GM08714 (cell line): ENCODE measurements around the gene SPATA3.

Source experiments
- H3K4me3 ChIP-seq: fragments of 200-500 bp; sonication (Bioruptor generic); 2 replicates; pipeline ENCODE4 v1.5.1; 2014; ENCODE audit warnings: mild to moderate bottlenecking, low read length, inconsistent platforms
- ZNF274 ChIP-seq: IDR thresholded peaks from 2 replicates; pipeline ENCODE4 v1.6.1; 2012; ENCODE audit warnings: mild to moderate bottlenecking, low read depth, low read length

The SPATA3 gene

DNA sequence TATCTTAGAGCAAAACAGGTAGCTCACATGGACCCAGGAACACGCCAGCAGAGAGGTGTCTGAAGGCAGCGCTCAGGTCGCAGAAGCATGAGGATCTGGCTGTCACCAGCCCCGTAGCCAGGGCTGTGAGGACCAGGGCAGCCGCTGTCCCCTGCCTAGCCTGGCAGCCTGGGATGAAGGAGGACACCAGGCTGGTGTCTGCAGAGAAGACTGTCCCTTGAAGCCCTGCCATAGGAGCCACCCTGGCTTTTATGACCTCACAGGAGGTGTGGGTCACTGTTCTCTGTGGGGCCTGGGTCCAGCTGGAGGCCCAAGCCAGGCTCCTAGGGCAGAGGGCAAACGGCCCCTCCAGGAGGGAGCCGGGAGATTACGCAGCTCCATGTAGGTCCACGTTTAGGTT, at the start of gene SPATA3:
SPATA3 (plus strand) TSS at position 301 of the 400 bp plus-strand sequence. CDS start 113 bp downstream, outside the sequence.
- no peak for TF ChIP-seq ZNF274
- no peak within 1 kb of the TSS for H3K4me3 ChIP-seq

DNA sequence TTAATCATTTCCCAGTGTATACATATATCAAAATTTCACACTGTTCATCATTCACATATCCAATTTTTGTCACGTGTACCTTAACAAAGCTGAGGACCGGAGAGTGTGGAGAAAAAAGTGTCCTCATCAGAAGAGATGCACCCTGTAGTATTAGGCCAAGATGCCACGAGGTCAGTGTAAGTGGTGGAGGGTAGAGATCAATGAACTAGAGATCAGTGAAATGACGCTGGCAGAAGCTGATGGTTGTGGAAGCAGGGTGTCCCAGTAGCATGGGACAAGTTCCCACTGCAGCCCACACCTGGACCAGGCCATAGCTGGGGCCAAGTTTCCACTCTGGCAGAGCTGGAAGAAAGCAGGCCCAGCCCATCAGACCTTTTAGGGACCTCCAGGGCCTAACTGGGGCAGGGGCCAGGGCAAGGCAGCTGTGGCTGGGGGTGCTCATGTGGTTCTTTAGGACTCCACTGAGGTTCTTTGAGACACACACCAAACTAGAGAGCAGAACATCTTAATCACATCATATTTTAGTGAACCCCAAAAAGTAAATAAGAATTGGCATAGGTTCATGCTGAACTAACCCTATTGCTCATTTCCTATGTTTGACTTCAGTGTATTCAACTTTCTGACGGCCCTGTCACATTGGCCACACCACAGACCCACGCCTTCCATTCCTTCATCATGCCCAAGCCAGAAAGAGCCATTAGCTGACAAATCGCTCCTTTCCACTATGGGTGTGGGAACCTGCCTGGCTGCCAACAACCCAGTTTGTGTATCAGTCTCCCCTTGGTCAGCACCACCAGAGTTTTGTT, 49.3 kb upstream of the SPATA3 start:
- TF ChIP-seq ZNF274: no peak
- H3K4me3 ChIP-seq: no peak overlapping the region

DNA sequence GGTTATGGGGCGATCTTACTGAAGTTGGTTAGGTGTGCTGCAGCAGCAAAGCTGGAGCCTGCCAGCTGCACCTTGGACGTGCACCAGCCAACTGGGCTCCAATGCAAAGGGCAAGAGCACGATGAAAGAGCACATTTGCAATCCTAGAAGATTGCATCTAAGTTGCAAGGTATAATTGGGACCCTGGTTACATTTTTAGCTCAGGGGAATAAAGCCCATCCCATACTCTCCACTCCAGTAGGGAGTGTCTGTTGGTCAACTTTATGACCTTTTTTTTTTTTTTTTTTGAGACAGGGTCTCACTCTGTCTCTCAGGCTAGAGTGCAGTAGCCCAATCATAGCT, 48.7 kb upstream of the SPATA3 start:
- H3K4me3 ChIP-seq: no peak overlapping the region
- TF ChIP-seq ZNF274: no peak

DNA sequence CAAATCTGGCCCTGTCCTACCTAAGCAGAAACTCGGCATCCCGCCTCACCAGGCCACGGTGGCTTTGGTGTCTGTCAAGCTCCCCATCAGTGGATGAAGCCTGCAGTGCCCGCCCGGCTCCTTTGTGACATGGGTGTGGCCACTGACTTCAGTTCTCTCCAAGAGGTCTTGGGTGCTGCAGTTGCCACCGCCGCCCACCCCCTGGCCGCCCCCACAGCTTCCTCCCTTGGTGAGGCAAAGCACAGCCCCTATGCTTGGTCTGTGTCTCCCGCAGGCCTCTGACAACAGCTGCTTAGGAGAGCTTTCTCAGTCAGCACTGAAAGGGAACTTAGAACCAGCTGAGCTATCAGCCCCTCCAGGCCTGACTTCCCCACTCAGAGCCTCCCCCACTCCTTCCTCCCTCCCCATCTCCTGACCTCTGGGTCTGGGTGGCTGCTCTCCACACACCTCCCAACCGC, 48.0 kb upstream of the SPATA3 start:
- no peak overlapping the region for H3K4me3 ChIP-seq
- TF ChIP-seq ZNF274: no peak

DNA sequence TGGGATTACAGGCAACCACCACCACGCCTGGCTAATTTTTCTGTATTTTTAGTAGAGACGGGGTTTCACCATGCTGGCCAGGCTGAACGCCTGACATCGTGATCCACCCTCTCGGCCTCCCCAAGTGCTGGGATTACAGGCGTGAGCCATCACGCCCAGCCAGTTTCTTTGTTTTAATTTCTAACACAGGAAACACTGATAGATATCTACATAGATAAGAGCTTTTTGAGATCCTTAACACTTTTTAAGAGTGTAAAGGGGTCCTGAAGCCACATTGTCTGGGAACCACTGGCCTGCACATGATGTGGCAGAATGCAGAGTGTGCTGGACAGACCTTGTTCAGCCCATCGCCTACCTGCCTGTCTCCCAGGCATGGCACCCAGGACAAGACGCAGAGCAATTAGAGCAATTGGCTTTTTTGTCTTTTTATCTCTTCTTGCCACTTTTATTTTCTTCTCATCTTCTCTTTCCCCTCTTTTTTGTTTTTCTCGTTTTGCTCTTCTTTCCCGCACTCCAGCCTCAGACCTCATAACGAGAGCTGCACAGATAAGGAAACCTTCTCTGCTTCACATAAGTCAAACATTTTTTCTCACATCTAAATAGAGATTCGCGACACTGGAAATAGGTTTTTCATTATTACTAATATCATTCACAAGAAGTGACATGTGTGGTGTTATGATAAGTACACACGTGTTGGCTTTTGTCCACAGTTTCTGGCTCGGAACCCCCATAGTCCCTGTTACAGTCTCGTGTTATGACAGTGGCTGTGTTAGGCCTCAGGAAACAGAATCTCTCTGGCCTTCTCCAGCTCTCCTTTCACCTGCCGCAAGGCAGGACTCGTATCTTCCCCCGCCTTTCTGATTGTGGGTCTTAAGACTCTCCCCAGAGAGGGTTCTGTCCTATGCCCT, 45.7 kb upstream of the SPATA3 start:
- TF ChIP-seq ZNF274: no peak
- no peak overlapping the region; the same call in 1 of the 2 replicates for H3K4me3 ChIP-seq

DNA sequence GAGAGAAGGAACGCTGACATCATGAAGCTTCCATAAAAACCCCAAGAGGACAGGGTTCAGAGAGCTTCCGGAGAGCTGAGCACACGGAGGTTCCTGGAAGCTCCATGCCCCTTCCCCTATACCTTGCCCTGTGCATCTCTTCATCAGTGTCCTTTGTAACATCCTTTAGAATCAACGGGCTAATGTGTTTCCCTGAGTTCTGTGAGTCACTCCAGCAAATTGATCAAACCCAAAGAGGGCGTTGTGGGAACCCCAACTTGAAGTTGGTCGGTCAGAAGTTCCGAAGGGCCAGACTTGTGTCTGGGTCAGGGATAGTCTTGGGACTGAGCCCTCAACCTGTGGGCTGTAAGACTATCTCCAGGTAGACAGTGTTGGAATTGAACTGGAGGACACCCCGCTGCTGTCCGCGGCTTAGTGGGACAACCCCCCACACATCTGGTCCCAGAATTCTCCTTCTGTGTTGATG, 45.0 kb upstream of the SPATA3 start:
- no peak overlapping the region for H3K4me3 ChIP-seq
- TF ChIP-seq ZNF274: no peak

DNA sequence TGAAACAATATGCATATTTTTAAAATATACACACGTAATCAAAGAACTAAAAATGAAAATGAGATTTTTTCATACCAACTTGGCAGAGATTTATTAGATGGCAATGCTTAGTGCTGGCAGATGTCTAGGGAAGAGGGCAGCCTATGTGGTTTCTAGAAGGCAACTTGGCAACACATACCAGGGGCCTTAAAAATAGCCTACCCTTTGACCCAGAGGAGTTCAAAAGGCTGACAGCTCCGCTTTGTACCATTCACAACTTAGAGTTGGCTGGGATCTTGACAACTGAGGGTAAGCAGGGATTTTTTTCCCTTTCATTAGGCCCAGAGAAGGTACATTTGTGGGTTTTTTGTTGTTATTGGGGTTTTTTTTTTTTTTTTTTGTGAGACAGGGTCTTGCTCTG, 44.5 kb upstream of the SPATA3 start:
- H3K4me3 ChIP-seq: no peak overlapping the region
- TF ChIP-seq ZNF274: no peak

DNA sequence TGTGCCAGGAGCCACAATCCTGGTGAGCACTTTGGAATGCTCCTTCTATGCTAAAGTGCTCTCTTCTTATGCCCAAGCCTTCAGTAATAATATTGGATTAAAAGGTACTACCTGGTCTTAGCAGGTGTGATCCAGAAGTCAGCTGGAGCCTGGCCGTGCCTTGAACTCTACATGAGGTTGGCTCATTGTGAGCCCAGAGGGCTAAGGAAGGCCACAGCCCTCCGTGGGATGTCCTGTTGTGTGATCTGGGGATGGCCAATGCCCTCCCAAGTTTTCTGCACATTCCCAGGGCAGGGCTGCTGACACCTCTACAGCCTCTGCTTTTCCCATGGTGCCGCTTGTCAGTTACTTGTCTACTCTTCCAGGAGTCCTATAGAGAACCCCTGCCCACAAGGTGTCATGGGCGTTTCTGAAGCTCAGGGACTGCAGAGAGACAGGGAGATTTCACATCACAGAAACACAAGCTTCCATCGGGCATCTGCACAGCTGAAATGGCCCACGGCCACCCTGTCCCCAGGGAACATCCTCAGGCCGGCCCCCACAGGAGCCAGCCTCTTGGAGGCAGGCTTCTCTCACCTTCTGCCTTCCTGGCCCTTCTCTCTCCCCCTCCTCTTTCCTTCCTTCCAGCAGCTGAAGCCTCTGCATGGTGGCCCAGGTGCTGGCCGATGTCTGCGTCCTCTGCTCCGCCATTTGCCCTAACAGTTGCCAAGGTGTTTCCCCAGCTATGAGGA, 43.5 kb upstream of the SPATA3 start:
- TF ChIP-seq ZNF274: no peak
- H3K4me3 ChIP-seq: no peak overlapping the region

DNA sequence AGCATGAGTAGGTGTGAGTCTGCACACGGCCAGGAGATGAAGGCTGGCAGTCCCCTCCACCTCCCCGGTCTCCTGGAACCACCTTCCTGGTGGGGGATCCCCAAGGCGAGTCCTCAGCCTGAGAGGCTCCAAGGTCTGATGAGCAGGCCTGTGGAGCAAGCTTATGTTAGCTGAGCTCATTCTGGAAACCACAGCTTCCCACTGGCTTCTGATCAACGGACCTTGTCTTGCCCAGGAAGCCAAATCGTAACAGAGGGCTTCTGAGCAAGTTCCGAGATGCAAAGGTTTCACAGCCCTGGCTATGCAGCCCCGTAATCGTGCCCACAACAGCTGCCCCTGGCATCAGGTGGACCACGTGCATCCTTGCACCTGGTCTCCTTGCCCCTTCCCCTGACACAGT, 42.1 kb upstream of the SPATA3 start:
- no peak overlapping the region for H3K4me3 ChIP-seq
- TF ChIP-seq ZNF274: no peak

DNA sequence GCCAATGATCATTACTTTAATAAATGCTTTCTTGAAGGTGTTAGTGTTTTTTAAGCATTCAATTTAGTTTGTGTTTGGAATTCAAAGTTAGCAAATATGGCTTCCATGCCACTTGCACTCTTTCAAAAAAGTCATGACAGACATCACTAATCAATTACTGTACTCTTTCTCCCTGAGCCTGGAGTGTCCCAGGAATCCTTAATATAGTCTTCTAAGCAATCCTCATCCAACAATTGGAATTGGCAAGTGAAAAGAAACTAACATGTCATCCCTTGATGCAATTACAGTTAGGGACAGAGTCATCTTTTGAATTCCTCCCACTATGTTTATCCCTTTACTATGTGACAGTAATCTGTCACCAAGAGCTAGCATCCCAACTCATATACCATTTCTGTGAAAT, 41.2 kb upstream of the SPATA3 start:
- H3K4me3 ChIP-seq: no peak overlapping the region
- TF ChIP-seq ZNF274: no peak

DNA sequence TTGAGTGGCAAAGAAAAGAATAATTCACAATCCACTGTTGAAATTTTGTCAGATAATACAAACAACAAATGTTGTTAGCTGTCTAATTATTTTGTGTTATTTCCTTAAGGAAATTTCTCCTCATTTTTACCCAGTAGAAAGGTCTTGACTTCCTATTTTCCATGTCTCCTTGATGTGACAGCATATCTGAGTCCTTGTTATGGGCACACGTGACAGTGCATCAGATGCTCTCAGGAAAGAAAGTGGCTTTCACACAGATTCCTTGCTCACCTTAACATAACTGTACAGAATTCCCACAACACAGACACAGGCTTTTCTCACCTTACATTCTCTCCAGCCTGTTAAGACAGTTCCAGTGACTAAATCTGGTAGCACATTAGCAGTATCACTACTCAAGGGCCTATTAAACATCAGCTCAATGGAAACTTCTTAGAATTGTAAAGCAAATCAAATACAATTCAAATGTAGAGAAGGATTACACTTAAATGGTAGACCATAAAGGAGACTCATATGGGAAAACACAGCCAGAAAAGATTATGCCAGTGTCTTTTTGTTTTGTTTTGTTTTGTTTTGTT, 40.7 kb upstream of the SPATA3 start:
- H3K4me3 ChIP-seq: no peak overlapping the region
- TF ChIP-seq ZNF274: no peak

DNA sequence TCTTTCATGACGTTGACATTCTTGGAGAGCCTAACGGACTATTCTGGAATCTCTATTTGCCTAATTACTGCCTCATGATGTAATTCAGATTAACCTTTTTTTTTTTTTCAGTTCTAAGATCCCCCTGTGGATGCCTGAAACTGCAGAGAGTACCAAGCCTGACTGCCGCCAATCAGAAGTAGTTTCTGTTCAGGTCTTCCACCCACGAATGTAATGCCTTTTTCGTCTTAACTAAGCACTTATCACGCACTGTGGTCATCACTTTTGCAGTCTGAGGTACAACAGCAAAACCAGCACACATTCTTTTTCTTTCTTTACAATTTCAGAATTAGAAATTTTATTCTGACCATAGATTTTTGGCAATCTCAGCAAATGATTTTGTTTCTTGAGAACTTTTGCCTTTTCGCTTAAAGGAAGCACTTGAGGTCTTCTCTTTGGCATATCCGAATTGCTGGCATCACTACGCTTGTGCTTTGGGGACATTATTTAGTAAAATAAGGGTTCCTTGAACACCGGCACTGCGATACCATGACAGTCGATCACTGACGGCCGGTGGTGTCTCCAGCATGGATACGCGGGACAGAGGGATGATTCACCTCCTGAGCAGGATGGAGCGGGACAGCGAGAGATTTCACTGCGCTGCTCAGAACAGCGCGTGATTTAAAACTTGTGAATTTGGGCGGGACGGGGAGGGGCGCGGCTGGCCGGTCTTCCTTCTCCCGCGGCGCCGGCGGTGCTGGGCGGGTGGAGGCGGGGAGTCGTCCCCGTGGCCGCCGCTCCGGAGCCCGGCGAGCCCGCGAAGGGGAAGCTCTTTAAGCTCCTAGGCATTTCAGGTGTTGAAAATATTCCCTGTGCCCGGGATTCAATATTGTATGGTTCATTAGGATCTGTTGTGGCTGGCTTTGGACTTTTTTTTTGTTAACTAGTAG, 38.8 kb upstream of the SPATA3 start:
- no peak for TF ChIP-seq ZNF274

DNA sequence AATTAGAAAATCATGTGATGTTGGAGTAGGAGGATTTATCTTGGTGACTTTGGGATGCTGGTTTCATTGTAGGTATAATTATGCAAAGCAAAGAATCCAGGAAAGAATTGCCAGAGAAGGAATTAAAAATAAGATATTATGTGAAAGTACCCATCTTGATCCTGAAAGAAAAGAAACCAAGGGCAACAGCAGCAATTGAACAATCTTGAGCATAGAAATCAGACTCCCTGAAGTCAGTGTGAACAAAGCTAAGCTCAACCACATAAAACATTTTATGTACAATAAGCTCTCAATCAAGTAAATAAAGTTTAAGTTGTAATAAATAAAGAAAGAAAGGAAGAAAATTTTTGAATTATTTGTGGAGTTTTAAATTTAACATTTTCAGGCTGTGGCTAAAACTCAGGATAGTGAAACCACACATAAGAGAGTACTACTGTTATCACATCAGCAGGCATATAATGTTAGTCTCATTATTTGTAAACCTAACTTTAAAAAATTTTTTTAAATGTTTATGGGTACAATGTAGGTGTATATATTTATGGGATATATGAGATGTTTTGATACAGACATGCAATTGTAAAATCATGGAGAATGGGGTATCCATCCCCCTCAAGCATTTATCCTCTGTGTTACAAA, 38.0 kb upstream of the SPATA3 start:
- H3K4me3 ChIP-seq: peak overlapping the region; percentile 78
- TF ChIP-seq ZNF274: no peak

More for the DNA sequence above, 38.8 kb upstream of the SPATA3 start:
- H3K4me3 ChIP-seq: peak overlapping the region; percentile 78
